ENCODE measurements around the gene QRICH1. TPM values are rescaled to one million over a fixed set of nuclear protein-coding genes. Genes with fewer than 3 reads are reported as not detected.

QRICH1 gene
- total and polyA plus RNA-seq, 2 of the 13 experiments (the other 11 are each of a cell fraction or from before 2014, with no cell fraction given): 52.6 to 102 TPM

- no peak for TF ChIP-seq RERE (CRISPR knock-in tag; IDR thresholded peaks at IDR 0.05; ENCODE audit: low read depth)
- peak; percentile 51 for TF ChIP-seq SP5 (CRISPR knock-in tag; IDR thresholded peaks at IDR 0.05; ENCODE audit: borderline replicate concordance, low read depth)
- TF ChIP-seq ZNF207 (IDR thresholded peaks at IDR 0.05; ENCODE audit: borderline replicate concordance): no peak
- TF ChIP-seq CENPBD1 (CRISPR knock-in tag; IDR thresholded peaks at IDR 0.05; ENCODE audit: borderline replicate concordance, low read depth): no peak; the same call in 1 of the 2 replicates
- TF ChIP-seq SIN3A (IDR thresholded peaks at IDR 0.05; ENCODE audit: borderline replicate concordance, low read depth, low read length): peak; percentile 90
- TF ChIP-seq, protein P1, sequence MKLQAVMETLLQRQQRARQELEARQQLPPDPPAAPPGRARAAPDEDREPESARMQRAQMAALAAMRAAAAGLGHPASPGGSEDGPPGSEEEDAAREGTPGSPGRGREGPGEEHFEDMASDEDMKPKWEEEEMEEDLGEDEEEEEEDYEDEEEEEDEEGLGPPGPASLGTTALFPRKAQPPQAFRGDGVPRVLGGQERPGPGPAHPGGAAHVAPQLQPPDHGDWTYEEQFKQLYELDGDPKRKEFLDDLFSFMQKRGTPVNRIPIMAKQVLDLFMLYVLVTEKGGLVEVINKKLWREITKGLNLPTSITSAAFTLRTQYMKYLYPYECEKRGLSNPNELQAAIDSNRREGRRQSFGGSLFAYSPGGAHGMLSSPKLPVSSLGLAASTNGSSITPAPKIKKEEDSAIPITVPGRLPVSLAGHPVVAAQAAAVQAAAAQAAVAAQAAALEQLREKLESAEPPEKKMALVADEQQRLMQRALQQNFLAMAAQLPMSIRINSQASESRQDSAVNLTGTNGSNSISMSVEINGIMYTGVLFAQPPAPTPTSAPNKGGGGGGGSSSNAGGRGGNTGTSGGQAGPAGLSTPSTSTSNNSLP (IDR thresholded peaks at IDR 0.05; ENCODE audit: low read depth, low read length): no peak
- no peak for TF ChIP-seq ZFP36 (IDR thresholded peaks at IDR 0.05; ENCODE audit: borderline replicate concordance, low read depth, low read length, partially characterized antibody)
- TF ChIP-seq ZNF660 (CRISPR knock-in tag; IDR thresholded peaks at IDR 0.05; ENCODE audit: borderline replicate concordance, low read depth): no peak
- 0 out of 2 replicates have a peak, but pooled peaks have one; percentile 13 for TF ChIP-seq ZNF720 (CRISPR knock-in tag; IDR thresholded peaks at IDR 0.05)
- peak; percentile 56 for TF ChIP-seq IKZF4 (CRISPR knock-in tag; IDR thresholded peaks at IDR 0.05; ENCODE audit: borderline replicate concordance, low read depth, not compliant biosample characterization)
- no peak for TF ChIP-seq MEF2D (CRISPR knock-in tag; IDR thresholded peaks at IDR 0.05)
- no peak; the same call in 1 of the 2 replicates for TF ChIP-seq FOSL2 (CRISPR knock-in tag; IDR thresholded peaks at IDR 0.05)
- no peak for TF ChIP-seq KDM3A (CRISPR knock-in tag; IDR thresholded peaks at IDR 0.05; ENCODE audit: low read depth)
- TF ChIP-seq, protein P2, sequence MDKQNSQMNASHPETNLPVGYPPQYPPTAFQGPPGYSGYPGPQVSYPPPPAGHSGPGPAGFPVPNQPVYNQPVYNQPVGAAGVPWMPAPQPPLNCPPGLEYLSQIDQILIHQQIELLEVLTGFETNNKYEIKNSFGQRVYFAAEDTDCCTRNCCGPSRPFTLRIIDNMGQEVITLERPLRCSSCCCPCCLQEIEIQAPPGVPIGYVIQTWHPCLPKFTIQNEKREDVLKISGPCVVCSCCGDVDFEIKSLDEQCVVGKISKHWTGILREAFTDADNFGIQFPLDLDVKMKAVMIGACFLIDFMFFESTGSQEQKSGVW (CRISPR knock-in tag; IDR thresholded peaks at IDR 0.05; ENCODE audit: borderline replicate concordance): no peak
- no peak for TF ChIP-seq BATF2 (CRISPR knock-in tag; IDR thresholded peaks at IDR 0.05)
- no peak for TF ChIP-seq ZNF33A (CRISPR knock-in tag; IDR thresholded peaks at IDR 0.05; ENCODE audit: borderline replicate concordance)
- 0 out of 2 replicates have a peak, but pooled peaks have one; percentile 24 for TF ChIP-seq CBFB (CRISPR knock-in tag; IDR thresholded peaks at IDR 0.05)
- TF ChIP-seq ERF (CRISPR knock-in tag; IDR thresholded peaks at IDR 0.05): peak; percentile 89
- no peak for TF ChIP-seq ZNF263 (CRISPR knock-in tag; IDR thresholded peaks at IDR 0.05)
Measured at GRCh38 chr3:49093853-49094767, at the start of gene QRICH1 (continued).

All from HepG2 (cell line).